Embryonic facial prominence (tissue), 1 donor: ENCODE results near the gene SHE.
"Not testable (repeated sequence)": the region's sequence is repeated elsewhere in the genome, so short reads cannot be mapped to it uniquely, and the experiment has no call there.

Experiments used
- DNase-seq: peaks from one replicate; pipeline ENCODE4 v3.0.0-alpha.2; 2016; ENCODE audit errors: extremely low spot score

Gene SHE

DNA sequence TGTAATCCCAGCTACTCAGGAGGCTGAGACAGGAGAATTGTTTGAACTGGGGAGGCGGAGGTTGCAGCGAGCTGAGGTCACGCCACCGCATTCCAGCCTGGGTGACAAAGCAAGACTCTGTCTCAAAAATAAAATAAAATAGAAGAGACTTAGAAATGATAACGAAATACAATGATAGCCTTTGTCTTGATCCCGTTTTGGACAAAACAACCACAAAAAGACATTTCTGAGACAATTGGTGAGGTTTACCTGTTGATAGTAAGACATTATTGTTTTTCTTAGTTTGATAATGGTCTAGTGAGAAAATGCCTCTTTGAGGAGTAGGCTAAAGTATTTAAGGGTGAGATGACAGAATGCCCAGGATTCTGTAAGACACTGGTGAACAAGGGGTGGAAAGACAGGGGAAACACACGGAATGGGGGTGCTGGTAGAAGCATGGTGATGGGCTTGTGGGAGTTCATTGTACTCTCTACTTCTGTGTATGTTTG lies 11.9 kb upstream of the SHE start:
- no peak for DNase-seq

DNA sequence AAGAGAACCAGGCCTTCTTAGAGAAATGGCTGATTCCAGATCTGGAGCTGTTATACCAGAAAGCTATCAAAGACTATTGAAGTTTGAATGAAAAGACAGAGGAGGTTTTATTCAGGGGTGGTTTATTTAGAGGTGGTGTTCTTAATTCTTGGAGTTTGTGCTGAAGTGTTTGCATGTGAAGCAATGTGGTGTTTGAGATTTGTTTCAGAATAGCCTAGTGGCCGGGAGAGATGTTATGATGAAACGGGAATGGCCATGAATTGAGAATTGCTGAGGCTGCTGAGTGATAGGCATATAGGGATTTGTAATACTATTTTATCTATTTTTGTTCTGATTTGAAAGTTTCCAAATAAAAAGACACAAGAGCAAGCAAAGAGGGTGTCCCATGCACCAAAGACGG lies 10.5 kb upstream of the SHE start:
- no peak for DNase-seq

DNA sequence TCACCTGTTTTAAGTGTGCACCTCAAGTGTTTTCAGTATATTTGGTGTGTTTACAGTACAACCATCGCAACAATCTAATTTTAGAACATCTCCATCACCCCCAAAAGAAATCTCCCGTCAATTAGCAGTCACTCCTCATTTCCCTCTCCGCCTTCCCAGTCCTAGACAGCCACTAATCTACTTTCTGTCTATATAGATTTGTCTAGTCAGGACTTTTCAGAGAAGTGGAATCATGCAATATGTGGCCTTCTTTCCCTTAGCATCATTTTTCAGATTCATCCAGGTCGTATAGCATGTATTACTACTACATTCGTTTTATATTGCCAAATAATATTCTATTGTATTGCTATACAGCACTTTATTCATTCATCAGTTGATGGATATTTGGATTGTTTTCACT lies 1.7 kb upstream of the SHE start:
- no peak for DNase-seq

DNA sequence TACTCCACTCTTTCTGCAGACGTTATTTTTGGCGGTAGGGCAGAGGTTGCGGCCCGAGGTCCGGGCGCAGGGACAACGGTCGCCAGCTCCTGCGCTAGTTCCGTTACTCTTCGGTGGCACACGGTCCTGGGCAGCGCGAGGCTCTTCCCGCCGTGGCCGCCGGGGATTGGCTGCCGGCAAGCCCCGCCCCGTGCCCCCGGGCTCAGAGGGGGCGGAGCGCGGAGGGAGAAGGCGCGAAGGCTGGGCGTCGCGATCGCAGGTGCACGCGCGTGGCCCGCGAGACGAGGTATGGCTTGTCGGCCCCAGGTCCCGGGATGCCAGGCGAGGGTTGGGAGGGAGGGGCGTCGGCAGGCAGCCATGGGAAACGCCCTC lies 518 bp upstream of the SHE start:
- no peak for DNase-seq

DNA sequence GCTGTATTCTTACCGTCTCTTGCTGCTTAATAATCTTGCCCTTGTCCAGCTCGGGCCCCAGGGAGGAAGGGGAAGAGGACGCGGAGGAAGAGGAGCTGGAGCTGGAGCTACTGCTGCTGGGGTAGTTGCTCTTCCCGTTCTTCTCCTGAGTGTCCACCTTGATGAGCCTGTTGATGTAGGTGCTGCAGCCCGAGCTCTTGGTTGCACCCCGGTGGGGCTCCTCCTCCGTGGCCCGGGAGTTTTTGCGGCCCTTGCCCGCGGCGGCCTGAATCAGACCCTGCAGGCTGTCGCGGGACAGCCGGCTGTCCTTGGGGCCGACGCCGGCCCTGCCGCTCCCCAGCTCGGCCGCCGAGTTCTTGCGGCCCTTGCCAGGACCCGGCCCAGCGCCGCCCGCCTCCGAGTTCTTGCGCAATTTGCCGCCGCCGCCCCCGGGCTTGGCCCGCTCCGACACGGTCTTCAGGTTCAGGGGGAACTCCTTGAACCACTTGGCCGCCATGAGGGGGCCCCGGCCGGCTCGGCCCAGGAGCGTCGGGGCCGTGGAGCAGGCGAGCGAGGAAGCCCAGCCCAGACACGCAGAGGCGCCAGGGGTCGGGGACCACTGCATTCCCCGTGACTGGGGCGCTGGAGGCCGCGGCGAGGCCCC lies 668 bp downstream of the SHE start:
- no peak for DNase-seq

DNA sequence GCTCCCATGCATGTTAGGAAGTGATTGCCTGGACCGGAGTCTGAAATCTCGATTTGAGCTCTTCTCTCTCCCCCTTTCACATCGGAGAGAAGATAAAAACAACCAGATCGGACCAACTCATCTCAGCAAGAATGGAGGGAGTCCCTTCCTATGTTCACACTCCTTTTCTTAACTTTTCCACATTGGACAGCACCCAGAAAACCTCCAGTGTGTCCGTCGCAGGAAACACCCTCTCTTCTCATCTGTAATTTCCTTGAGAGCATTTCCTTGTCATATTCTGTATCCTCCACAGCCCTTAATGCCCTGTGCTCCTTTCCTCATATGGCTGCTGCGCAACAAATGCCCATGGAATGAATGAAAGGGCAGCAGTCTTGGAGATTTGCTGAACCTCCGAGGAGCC lies 1.7 kb downstream of the SHE start:
- DNase-seq = no peak

DNA sequence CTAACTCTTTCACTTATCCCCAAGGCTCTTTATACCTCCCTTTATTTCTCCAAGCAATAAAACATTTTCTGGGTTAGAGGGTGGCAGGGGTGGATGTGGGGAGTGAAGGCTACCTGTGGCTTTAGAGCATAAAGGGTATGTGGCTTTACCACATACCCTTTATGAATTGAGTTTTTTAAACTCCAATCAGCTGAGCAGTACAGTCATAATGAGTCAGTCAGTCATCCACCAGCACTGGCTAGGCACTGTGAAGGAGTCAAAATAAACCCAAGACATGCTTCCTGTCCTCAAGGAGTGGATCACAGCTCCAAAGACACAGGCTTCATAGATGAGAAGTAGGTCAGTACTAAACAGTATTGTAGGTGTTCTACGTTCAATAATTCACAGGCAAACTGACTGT lies 2.8 kb downstream of the SHE start:
- DNase-seq = no peak

DNA sequence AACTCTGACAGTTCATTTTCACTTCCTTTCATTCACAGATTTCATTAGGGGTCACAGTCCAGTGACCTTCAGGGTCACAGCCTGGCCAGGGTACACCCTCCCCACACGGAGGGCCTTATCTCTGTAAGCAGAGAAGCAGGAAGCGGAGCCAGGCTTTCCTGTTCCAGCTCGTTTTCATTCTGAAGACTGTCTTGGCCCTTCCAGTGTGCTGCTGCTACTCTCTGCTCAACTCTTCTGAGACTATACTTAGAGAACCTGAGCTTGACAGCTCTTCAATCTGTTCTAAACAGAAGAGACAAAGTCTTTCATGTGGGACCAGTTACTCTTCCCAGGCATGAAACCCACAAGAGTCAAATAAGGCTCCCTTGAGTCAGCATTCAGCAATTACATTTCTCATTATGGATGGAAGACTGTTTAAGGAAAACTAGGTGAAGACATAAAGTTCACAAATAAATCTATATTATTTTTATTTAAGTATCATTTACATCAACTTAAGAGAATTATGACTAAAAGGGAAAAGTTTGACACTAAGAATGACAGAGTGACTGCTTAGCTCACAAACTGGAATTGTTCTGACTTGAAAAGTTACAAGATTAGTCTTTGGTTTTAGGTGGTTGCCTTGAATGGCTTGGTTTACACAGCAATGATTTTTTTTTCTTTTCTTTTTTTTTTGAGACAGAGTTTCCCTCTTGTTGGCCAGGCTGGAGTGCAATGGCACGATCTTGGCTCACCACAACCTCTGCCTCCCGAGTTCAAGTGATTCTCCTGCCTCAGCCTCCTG lies 5.0 kb downstream of the SHE start:
- DNase-seq = no peak

DNA sequence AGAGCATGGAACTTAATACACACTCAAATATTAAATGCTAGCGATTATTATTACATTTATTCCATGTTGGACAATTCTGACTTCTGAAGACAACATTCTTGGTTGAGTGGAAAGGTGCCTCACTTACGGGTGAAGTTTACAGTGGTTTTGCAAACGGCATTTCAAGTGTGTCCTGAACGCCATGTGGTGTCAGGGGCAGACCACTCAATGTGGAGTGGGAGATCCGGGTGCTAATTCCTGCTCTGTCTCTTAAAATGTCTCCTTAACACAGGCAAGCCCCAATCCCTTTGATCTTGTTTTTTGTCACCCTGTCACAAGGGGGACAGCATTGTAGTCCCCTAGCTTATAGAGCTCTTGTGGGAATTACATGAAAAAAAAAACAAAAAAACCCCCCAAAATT lies 5.8 kb downstream of the SHE start:
- DNase-seq = no peak

DNA sequence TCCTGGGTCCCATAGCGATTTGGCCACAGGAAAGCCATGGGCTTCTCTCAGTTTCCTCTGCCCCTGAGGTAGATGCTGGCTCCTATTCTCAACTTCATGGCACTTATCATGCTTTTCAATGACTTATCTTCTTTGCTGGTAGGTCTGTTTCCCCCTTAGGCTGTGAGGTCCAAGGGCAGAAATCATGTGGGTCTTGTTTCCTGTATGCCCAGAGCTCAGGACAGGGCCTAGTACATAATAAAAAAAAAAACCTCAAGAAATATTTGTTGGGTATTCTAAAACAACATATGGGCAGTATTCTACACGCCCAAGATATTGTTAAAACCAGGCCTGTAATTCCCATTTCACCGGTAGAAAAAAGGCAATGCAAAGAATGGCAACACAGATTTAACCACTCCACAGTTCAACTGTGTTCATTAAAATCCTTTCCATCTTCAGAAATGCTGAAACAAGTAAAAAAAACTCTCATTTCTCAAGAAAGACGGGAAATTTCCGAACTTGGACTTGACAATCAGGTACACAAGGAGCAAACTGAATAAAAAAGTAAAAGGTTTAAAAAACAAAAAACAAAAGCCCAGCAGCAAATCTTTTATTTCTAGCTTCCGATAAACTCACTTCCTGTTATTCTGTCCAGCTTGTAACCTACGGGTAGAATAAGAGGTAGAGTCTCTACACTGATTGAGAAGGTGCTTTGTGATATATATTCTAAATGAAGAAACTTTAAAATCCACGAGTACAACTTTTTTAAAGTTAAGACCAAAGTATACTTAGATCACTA lies 6.5 kb downstream of the SHE start:
- DNase-seq = no peak

DNA sequence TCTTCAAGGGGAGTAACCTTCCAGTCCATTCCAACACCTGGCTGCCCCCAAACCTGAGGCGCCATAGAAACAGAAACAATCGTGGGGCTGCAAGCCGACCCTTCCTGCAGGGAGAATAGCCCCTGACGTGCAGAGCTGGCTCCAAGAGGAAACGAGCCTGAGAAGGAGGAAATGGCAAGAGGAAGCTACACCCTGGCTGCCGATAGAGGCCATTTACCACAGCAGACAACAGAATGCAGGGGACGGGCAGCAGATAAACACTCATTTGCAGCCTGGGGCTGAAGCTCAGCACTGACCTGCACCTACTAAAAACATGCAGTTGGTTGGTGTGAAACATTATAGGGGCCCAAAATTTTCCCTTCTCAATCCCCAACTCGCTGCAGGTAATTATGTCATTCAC lies 8.9 kb downstream of the SHE start:
- no peak for DNase-seq

DNA sequence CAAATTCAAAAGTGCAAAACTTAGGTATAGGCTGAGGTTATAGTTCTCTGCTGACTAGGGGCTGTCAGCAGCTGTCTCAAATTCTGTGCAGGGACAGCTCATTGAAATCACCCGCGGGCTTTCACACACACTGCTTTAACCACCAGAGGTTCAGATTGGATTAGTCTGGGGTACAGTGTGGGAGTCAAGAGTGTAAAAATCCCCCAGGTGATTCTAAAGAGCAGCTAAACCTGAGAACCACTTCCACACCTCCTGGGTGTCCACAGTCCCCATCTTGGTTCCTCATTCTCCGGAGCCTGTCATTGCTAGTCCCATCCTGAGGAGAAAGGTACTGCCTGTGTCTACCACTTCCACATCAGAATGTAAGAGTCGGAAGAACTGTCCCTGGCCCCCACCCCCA lies 10.1 kb downstream of the SHE start:
- DNase-seq = no peak

DNA sequence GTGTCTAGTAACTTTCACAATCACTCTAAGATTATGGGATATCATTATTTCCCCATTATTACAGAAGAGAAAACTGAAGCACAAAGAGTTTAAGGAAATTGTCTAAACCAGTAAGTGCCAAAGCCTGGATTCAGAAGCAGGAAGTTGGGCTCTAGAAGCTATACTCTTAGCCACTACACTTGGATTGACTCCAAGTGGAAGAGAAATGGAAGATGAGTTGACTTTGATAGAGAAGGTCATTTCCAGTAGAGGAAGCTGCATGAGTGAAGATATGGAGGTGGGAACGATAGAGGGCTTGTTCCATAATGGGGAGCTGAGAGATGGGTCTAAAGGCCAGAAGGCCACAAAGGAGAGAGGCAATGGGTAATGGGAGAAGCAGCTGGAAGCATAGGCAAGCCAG lies 11.9 kb downstream of the SHE start:
- DNase-seq = no peak

DNA sequence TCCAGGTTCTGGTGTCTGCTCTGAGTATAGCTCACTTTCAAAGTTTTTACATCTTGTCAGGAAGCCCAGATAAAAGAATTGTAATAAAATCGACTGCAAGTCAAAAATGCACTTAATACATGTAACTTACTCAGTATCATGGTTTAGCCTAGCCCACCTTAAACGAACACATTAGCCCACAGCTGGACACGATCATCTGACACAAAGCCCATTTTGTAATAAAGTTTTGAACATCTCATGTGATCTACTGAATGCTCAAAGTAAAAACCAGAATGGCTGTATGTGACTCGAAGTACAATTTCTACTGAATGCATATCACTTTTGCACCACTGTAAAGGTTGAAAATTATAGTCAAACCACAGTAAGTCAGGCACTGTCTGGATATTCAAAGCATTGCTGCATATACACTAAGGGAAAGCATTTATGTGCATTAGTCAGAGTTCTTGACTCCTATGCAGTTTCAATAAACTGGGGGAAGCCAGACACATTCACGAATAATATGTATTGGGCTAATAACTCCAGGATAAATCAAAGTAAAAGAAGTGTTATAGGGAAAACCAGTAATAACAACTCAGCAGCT lies 12.4 kb downstream of the SHE start:
- no peak for DNase-seq

DNA sequence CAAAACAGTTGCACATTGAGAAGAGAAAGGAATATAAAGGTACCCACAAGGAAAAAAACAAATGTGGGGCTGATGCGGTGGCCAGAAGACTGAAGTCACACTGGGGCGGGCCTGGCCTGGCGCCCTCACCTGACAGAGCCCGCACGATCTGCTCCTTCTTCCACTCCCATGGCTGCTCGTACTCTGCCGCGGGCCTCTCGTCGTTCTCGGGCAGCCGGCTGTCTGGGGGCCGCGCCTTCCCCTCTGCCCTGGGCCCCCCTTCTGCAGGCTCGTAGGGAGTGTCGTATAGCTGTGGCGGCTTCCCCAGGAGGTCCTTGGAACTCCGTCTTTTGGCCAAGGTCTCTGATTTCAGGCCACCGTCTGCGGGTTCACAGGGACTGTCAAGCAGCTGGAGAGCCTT lies 13.3 kb downstream of the SHE start:
- no peak for DNase-seq

DNA sequence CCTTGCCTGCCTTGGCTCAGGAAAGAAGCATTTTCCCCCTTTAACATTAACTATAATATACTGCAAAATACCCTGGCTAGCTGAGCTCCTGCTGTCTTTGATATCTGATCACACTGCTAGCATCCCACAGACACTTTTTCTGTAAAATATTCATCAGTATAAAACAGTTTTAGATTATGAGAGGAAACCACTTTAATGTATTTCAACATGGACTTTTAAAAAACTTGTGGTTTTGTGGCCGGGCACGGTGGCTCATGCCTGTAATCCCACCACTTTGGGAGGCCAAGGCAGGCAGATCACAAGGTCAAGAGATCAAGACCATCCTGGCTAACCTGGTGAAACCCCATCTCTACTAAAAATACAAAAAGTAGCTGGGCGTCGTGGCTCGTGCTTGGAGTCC lies 15.5 kb downstream of the SHE start:
- not testable (repeated sequence) for DNase-seq

DNA sequence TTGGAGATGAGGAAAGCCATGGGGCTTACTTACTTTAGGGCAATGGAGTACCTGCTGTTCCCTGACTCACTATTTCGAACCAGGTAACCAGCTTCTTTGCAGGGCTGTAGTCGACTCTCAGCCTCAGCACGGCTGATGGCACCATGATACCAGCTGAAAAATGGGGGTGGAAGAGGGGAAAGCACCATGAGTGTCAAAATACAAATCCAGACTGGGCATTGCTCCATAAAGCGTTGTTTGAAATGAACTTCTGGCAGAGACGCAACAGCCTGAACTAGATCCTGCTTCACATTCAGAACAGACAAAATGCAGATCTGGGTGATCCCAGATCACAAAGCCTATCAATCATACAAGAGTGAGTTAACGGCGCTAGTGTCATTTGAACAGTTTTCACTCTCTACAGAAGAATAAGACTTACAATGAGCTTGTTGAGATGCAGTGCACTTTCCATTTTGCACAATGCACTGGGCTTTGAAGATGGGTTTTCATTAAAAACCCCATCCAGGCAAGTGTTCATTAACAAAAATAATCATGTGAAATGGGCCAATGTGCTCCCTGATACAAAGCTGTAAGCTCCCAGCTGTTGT lies 16.2 kb downstream of the SHE start:
- DNase-seq = no peak

DNA sequence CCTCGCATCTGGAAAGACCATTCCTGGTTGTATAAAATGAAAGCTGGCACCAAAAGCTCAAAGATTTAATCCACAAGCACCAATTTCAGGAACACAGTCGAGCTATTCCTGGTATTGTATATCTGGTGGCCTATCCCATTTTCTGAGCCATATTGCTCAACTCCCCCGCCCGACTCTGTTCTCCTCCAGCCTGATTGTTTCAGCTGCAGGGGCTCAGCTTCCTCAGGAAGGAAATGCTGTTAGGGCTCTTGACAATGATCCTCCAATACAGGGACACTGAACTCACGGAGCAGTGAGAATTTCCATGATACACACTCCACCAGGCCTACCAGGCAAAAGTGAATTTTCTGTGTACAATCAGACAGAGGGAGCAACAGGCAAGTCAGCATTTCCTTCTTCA lies 17.1 kb downstream of the SHE start:
- no peak for DNase-seq

DNA sequence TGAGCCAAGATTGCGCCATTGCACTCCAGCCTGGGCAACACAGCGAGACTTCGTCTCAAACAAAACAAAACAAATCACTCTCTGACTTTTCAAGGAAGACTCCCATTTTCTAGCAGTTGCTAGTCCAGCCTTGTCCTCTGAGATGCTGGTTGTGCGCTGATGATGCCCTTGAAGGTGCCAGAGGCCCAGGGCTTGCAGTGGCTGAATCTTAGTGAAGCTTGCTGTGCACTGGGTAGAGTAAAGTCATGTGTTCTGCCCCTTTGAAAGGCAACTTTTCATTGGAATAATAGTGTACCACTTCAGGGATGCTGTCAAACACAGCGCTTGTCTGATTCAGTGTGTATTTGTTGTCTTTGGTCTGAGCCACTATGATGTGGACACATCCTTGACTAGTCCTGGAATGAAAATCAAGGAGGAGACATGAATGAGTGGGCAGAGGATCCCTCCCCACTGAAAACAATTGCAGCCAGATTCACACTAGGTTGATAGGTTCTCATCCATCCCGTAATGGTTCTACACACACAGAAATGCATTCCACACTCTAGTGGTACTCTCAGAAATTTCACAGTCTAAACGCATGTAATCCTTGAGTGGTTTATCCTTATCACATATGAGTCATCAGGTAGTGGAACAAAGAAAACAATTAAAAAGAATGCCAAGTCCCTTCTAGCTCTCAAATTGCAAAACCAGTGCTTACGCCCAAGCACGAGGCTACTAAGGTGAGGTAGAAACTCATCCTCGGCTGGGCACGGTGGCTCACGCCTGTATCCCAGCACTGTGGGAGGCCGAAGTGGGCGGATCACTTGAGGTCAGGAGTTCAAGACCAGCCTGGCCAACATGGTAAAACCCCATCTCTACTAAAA lies 18.0 kb downstream of the SHE start:
- no peak for DNase-seq

DNA sequence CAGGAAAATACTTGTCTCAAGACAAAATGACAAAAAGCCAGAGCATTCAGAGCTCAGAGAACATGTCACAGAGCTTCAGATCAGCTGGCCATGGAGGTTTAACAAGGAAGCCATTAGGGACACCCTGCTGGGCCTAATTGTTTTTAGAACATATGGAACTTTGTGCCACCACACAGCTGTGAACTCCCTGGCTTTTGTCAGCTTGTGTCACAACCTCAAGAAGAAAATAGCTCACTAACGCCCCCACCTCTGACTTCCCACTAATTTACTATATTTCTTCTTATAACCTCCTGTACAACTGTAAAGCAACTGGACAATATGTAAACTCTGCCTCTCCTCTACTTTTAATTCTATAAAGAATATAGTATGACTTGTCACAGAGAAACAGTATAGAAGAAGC lies 21.2 kb downstream of the SHE start:
- DNase-seq = no peak

DNA sequence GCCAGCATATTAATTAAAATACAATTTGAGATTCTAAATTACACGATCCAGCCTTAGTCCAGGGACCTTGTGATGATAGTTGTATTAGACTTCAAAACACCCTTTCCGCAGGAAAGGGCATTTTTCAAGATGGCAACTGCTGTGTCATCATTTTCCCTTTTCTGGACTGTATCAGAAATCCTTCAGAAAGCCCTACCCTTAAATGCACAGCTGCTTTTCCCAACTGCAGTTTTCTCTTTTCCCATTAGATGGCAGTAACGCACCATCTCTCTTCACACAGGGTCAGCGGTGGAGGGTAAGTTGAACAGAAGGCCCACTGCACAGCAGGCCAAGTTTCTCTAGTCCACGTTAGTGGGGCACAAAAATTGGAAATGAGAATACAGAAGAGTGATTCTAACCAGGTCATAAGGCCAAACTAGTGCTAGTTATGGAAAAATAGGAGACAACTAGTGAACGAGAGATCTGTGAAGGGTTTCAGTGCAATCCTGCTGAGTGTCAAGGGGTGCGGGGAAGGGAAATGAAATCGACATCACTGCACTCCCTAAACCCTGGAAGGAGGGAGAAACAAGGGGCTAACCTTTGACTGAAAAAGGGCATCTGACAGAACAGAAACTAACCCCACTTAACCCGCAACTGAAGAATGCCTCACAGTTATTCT lies 22.3 kb downstream of the SHE start:
- peak; percentile 63 for DNase-seq
